Measurements from ENCODE around the gene CCDC24.

CCDC24 gene

GRCh38 chr1:44035726-44036408 is 44.5 kb downstream of the CCDC24 start:
- Histone ChIP-seq H3K4me1 (ENCODE audit: control insufficient read depth, insufficient read depth, low read length) (peaks cover 19% of the 10 kb centered on the region), H3K27ac (ENCODE audit: low read depth, low read length) (no peak overlapping the region), H3K9me3 (ENCODE audit: control insufficient read depth, insufficient read depth, low read length) (no peaks in the 10 kb centered on the region), H3K27me3 (ENCODE audit: control insufficient read depth, insufficient read depth, low read length) (peaks cover 2% of the 10 kb centered on the region; the same call in 1 of the 2 replicates), H3K36me3 (ENCODE audit: control insufficient read depth, insufficient read depth, low read length) (no peaks in the 10 kb centered on the region), H3K4me3 (ENCODE audit: low read depth, low read length) (no peak overlapping the region), H3K9ac (ENCODE audit: low read depth, low read length) (no peak overlapping the region)

- Histone ChIP-seq H3K9me3 (ENCODE audit: control insufficient read depth, insufficient read depth, low read length) (no peaks in the 10 kb centered on the region), H3K27ac (ENCODE audit: low read depth, low read length) (no peak overlapping the region)
Measured at GRCh38 chr1:44036409-44037139, 45.2 kb downstream of the CCDC24 start.

GRCh38 chr1:44037154-44037553 is 45.8 kb downstream of the CCDC24 start:
- Histone ChIP-seq H3K4me3 (ENCODE audit: low read depth, low read length) (no peak overlapping the region), H3K4me1 (ENCODE audit: control insufficient read depth, insufficient read depth, low read length) (peaks cover 14% of the 10 kb centered on the region), H3K27me3 (ENCODE audit: control insufficient read depth, insufficient read depth, low read length) (peaks cover 2% of the 10 kb centered on the region; the same call in 1 of the 2 replicates), H3K9ac (ENCODE audit: low read depth, low read length) (no peak overlapping the region), H3K9me3 (ENCODE audit: control insufficient read depth, insufficient read depth, low read length) (no peaks in the 10 kb centered on the region), H3K27ac (ENCODE audit: low read depth, low read length) (no peak overlapping the region), H3K36me3 (ENCODE audit: control insufficient read depth, insufficient read depth, low read length) (no peaks in the 10 kb centered on the region)

More at GRCh38 chr1:44036409-44037139, 45.2 kb downstream of the CCDC24 start:
- Histone ChIP-seq H3K27me3 (ENCODE audit: control insufficient read depth, insufficient read depth, low read length) (peaks cover 2% of the 10 kb centered on the region; the same call in 1 of the 2 replicates), H3K36me3 (ENCODE audit: control insufficient read depth, insufficient read depth, low read length) (no peaks in the 10 kb centered on the region), H3K9ac (ENCODE audit: low read depth, low read length) (no peak overlapping the region), H3K4me1 (ENCODE audit: control insufficient read depth, insufficient read depth, low read length) (peaks cover 19% of the 10 kb centered on the region), H3K4me3 (ENCODE audit: low read depth, low read length) (no peak overlapping the region)

GRCh38 chr1:44038876-44039657 is 47.7 kb downstream of the CCDC24 start:
- Histone ChIP-seq H3K4me1 (ENCODE audit: control insufficient read depth, insufficient read depth, low read length) (peaks cover 10% of the 10 kb centered on the region), H3K36me3 (ENCODE audit: control insufficient read depth, insufficient read depth, low read length) (no peaks in the 10 kb centered on the region), H3K27ac (ENCODE audit: low read depth, low read length) (no peak overlapping the region), H3K9ac (ENCODE audit: low read depth, low read length) (no peak overlapping the region), H3K9me3 (ENCODE audit: control insufficient read depth, insufficient read depth, low read length) (no peaks in the 10 kb centered on the region), H3K27me3 (ENCODE audit: control insufficient read depth, insufficient read depth, low read length) (peaks cover 10% of the 10 kb centered on the region), H3K4me3 (ENCODE audit: low read depth, low read length) (no peak overlapping the region)

GRCh38 chr1:44040418-44040817 is 49.0 kb downstream of the CCDC24 start:
- Histone ChIP-seq H3K4me1 (ENCODE audit: control insufficient read depth, insufficient read depth, low read length) (peaks cover 10% of the 10 kb centered on the region), H3K4me3 (ENCODE audit: low read depth, low read length) (no peak overlapping the region), H3K9me3 (ENCODE audit: control insufficient read depth, insufficient read depth, low read length) (no peaks in the 10 kb centered on the region), H3K36me3 (ENCODE audit: control insufficient read depth, insufficient read depth, low read length) (no peaks in the 10 kb centered on the region), H3K9ac (ENCODE audit: low read depth, low read length) (no peak overlapping the region), H3K27ac (ENCODE audit: low read depth, low read length) (no peak overlapping the region), H3K27me3 (ENCODE audit: control insufficient read depth, insufficient read depth, low read length) (peaks cover 19% of the 10 kb centered on the region)

GRCh38 chr1:44040846-44041245 is 49.4 kb downstream of the CCDC24 start:
- Histone ChIP-seq H3K4me3 (ENCODE audit: low read depth, low read length) (no peak overlapping the region), H3K9ac (ENCODE audit: low read depth, low read length) (no peak overlapping the region), H3K4me1 (ENCODE audit: control insufficient read depth, insufficient read depth, low read length) (peaks cover 10% of the 10 kb centered on the region), H3K27ac (ENCODE audit: low read depth, low read length) (no peak overlapping the region), H3K27me3 (ENCODE audit: control insufficient read depth, insufficient read depth, low read length) (peaks cover 19% of the 10 kb centered on the region), H3K9me3 (ENCODE audit: control insufficient read depth, insufficient read depth, low read length) (no peaks in the 10 kb centered on the region), H3K36me3 (ENCODE audit: control insufficient read depth, insufficient read depth, low read length) (no peaks in the 10 kb centered on the region)

GRCh38 chr1:44043176-44044070 is 52.0 kb downstream of the CCDC24 start:
- H3K36me3 ChIP-seq (ENCODE audit: control insufficient read depth, insufficient read depth, low read length), result no peaks in the 10 kb centered on the region
- no peak overlapping the region for H3K27ac ChIP-seq (ENCODE audit: low read depth, low read length)
- no peaks in the 10 kb centered on the region for H3K9me3 ChIP-seq (ENCODE audit: control insufficient read depth, insufficient read depth, low read length)
- H3K27me3 ChIP-seq (ENCODE audit: control insufficient read depth, insufficient read depth, low read length), result peaks cover 19% of the 10 kb centered on the region
- H3K9ac ChIP-seq (ENCODE audit: low read depth, low read length), result no peak overlapping the region
- H3K4me1 ChIP-seq (ENCODE audit: control insufficient read depth, insufficient read depth, low read length), result peaks cover 5% of the 10 kb centered on the region; the same call in 1 of the 2 replicates
- H3K4me3 ChIP-seq (ENCODE audit: low read depth, low read length), result no peak overlapping the region

GRCh38 chr1:44044071-44044801 is 52.8 kb downstream of the CCDC24 start:
- Histone ChIP-seq H3K4me1 (ENCODE audit: control insufficient read depth, insufficient read depth, low read length) (peaks cover 5% of the 10 kb centered on the region; the same call in 1 of the 2 replicates), H3K36me3 (ENCODE audit: control insufficient read depth, insufficient read depth, low read length) (no peaks in the 10 kb centered on the region), H3K9me3 (ENCODE audit: control insufficient read depth, insufficient read depth, low read length) (no peaks in the 10 kb centered on the region), H3K27me3 (ENCODE audit: control insufficient read depth, insufficient read depth, low read length) (peaks cover 19% of the 10 kb centered on the region), H3K27ac (ENCODE audit: low read depth, low read length) (no peak overlapping the region), H3K4me3 (ENCODE audit: low read depth, low read length) (no peak overlapping the region), H3K9ac (ENCODE audit: low read depth, low read length) (no peak overlapping the region)

GRCh38 chr1:44045064-44045463 is 53.7 kb downstream of the CCDC24 start:
- Histone ChIP-seq H3K27me3 (ENCODE audit: control insufficient read depth, insufficient read depth, low read length) (peaks cover 19% of the 10 kb centered on the region), H3K4me3 (ENCODE audit: low read depth, low read length) (no peak overlapping the region), H3K27ac (ENCODE audit: low read depth, low read length) (no peak overlapping the region), H3K4me1 (ENCODE audit: control insufficient read depth, insufficient read depth, low read length) (peaks cover 5% of the 10 kb centered on the region; the same call in 1 of the 2 replicates), H3K9me3 (ENCODE audit: control insufficient read depth, insufficient read depth, low read length) (no peaks in the 10 kb centered on the region), H3K9ac (ENCODE audit: low read depth, low read length) (no peak overlapping the region), H3K36me3 (ENCODE audit: control insufficient read depth, insufficient read depth, low read length) (no peaks in the 10 kb centered on the region)
